Neural crest cell (in vitro differentiated cells): ENCODE measurements around the gene ACTL10. TPM values are rescaled to one million over a fixed set of nuclear protein-coding genes. Genes with fewer than 3 reads are reported as not detected.

Source experiments
- DNase-seq: peaks from one replicate; pipeline ENCODE4 v3.0.0; 2021; ENCODE audit warnings: low read depth, mixed read lengths, low spot score
- H3K27ac Mint-ChIP-seq: one replicate; pipeline ENCODE4 v1.8.0; 2021; ENCODE audit warnings: mild to moderate bottlenecking, mixed read lengths; ENCODE audit not compliant: unreplicated experiment
- H3K27me3 Mint-ChIP-seq: 2 replicates; pipeline ENCODE4 v1.8.0; 2021; ENCODE audit warnings: low read depth, mild to moderate bottlenecking, mixed read lengths
- H3K36me3 Mint-ChIP-seq: 2 replicates; pipeline ENCODE4 v1.8.0; 2021; ENCODE audit warnings: low read depth, mild to moderate bottlenecking, mixed read lengths
- H3K4me1 Mint-ChIP-seq: 2 replicates; pipeline ENCODE4 v1.8.0; 2021; ENCODE audit warnings: mixed read lengths
- H3K4me3 Mint-ChIP-seq: one replicate; pipeline ENCODE4 v1.8.0; 2021; ENCODE audit warnings: mild to moderate bottlenecking, mixed read lengths
- H3K9me3 Mint-ChIP-seq: 2 replicates; pipeline ENCODE4 v1.8.0; 2021; ENCODE audit warnings: mixed read lengths
- total RNA-seq: library from RNA; stranded (reverse); gene quantifications from 2 replicates; pipeline ENCODE4 v1.2.1, GENCODE V29; 2021
- TF ChIP-seq, protein P1 (sequence below): fragments of 200-600 bp; sonication (generic); conservative IDR thresholded peaks from 2 replicates; pipeline ENCODE4 v1.5.0; 2021; ENCODE audit warnings: antibody characterized with exemption, mild to moderate bottlenecking

Gene ACTL10
- total RNA-seq, 1 donor from 2014 or later = 0.75 TPM

DNA sequence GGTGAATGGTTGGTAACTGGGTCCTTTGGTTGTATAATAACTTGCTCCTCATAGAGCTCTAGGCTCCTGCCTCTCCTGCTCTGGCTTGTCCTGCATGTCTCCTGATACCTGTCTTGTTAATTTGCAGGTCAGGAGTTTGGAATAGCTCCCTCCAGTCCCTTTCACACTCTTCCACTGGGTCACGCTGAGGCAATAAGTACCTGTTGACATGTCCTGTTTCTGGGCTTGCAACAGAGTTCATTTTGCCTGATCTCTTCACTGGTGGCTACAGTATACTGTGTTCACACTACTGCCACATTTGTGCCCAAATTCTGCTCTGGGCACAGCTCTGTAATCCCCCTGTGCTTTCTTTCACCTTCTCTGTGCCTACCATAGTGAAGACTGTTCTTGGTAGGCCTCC lies 30.0 kb upstream of the ACTL10 start:
- Mint-ChIP-seq H3K27ac (no peak overlapping the region), H3K36me3 (peaks cover 13% of the 10 kb centered on the region), H3K4me3 (no peak overlapping the region), H3K9me3 (no peaks in the 10 kb centered on the region), H3K27me3 (no peaks in the 10 kb centered on the region), H3K4me1 (no peaks in the 10 kb centered on the region)
- no peak for DNase-seq
- TF ChIP-seq, protein P1, sequence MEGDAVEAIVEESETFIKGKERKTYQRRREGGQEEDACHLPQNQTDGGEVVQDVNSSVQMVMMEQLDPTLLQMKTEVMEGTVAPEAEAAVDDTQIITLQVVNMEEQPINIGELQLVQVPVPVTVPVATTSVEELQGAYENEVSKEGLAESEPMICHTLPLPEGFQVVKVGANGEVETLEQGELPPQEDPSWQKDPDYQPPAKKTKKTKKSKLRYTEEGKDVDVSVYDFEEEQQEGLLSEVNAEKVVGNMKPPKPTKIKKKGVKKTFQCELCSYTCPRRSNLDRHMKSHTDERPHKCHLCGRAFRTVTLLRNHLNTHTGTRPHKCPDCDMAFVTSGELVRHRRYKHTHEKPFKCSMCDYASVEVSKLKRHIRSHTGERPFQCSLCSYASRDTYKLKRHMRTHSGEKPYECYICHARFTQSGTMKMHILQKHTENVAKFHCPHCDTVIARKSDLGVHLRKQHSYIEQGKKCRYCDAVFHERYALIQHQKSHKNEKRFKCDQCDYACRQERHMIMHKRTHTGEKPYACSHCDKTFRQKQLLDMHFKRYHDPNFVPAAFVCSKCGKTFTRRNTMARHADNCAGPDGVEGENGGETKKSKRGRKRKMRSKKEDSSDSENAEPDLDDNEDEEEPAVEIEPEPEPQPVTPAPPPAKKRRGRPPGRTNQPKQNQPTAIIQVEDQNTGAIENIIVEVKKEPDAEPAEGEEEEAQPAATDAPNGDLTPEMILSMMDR = no peak

DNA sequence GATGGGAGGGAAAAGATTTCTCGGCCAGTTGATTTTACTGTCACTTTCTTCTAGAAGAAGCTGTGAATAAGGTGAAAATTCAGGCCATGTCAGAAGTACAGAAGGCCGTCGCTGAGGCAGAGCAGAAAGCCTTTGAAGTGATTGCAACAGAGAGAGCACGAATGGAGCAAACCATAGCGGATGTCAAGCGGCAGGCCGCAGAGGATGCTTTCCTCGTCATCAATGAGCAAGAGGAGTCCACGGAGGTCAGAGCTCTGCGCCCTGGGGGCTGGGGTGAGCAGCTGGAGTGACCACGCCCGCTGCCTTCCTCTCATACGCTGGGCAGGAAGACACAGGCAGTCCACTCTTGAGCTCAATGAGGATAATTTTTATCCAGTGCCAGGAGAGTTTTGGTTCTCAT lies 26.5 kb upstream of the ACTL10 start:
- H3K27me3 Mint-ChIP-seq = no peaks in the 10 kb centered on the region
- TF ChIP-seq, protein P1 = no peak
- no peak overlapping the region for H3K4me3 Mint-ChIP-seq
- H3K4me1 Mint-ChIP-seq = no peaks in the 10 kb centered on the region
- no peaks in the 10 kb centered on the region for H3K9me3 Mint-ChIP-seq
- peaks cover 15% of the 10 kb centered on the region for H3K36me3 Mint-ChIP-seq
- DNase-seq = no peak
- H3K27ac Mint-ChIP-seq = no peak overlapping the region

DNA sequence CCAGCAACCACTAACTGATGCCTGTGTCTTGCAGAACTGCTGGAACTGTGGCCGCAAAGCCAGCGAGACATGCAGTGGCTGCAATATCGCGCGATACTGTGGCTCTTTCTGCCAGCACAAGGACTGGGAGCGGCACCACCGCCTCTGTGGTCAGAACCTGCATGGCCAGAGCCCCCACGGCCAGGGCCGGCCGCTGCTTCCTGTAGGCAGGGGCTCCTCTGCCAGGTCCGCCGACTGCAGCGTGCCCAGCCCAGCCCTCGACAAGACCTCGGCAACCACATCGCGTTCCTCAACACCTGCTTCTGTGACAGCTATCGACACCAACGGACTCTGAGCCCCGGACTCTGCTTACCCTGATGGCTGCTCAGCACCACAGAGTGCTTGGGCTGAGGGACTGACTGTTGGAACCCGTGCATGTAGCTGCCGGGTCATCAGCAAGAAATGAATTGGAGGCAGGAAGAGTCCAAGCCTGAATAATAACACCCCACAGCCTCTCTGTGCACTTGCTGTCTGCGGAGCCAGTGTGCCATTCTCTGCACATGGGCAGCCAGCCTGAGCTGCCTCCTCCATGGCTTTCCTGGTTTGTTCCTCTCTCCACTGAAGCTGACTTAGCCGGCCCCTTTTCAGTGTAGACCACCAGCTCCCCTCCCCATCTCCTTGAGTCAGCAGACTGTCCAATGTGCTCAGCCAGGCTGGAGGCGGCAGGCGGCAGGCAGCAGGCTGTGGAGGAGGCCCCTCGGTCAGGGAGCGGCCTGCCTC lies 22.3 kb upstream of the ACTL10 start:
- Mint-ChIP-seq H3K4me3 (no peak overlapping the region), H3K4me1 (peaks cover 8% of the 10 kb centered on the region), H3K27ac (no peak overlapping the region), H3K9me3 (no peaks in the 10 kb centered on the region), H3K27me3 (no peaks in the 10 kb centered on the region), H3K36me3 (peaks cover 16% of the 10 kb centered on the region)
- TF ChIP-seq, protein P1 = no peak
- no peak for DNase-seq

DNA sequence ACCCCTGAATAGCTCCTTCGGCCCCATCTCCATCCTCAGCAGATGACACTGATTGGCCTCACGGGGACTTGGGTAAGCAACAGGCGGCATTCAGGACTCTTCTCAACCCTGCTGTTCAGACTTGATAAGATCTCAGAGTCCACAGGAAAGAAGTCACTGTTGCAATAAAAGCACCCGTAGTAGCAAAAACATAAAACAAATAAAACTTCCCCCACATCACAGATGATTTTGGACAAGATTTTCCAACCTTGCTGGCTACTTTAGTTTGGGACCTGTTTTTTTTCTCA lies 21.7 kb upstream of the ACTL10 start:
- TF ChIP-seq, protein P1 = no peak
- no peaks in the 10 kb centered on the region for H3K9me3 Mint-ChIP-seq
- peaks cover 12% of the 10 kb centered on the region for H3K4me1 Mint-ChIP-seq
- DNase-seq = no peak
- no peaks in the 10 kb centered on the region for H3K27me3 Mint-ChIP-seq
- H3K36me3 Mint-ChIP-seq = peaks cover 14% of the 10 kb centered on the region
- no peak overlapping the region for H3K4me3 Mint-ChIP-seq
- no peak overlapping the region for H3K27ac Mint-ChIP-seq

DNA sequence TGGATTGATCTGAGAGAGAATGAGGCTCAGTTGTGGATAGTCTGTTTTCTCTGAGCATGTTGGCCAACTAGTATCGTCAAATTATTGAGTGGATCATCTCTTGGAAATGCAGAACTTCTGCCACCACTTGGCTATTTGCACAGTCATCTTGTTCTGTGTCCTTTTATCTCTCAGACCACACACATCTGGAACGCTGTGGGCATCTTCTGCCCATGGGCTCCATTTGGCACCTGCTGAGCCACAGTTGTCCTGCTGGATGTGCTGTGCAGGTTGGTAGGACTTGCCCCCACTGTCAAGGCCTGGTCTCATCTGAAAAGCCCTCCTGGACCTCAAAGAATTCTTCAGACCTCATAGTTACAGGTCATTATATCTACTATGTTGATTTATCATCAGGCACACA lies 21.3 kb upstream of the ACTL10 start:
- no peak for DNase-seq
- H3K4me1 Mint-ChIP-seq = peaks cover 12% of the 10 kb centered on the region
- no peaks in the 10 kb centered on the region for H3K9me3 Mint-ChIP-seq
- peaks cover 14% of the 10 kb centered on the region for H3K36me3 Mint-ChIP-seq
- TF ChIP-seq, protein P1 = no peak
- H3K27ac Mint-ChIP-seq = no peak overlapping the region
- no peaks in the 10 kb centered on the region for H3K27me3 Mint-ChIP-seq
- no peak overlapping the region for H3K4me3 Mint-ChIP-seq
